ENCODE results near the gene MYO1B. TPM values are rescaled to one million over a fixed set of nuclear protein-coding genes. Genes with fewer than 3 reads are reported as not detected.

Gene MYO1B
- total RNA-seq, 2 experiments from 2014 or later: 31.5 to 35.0 TPM

GRCh38 chr2:191385416-191386160, 140.4 kb downstream of the MYO1B start:
- Mint-ChIP-seq H3K4me1 (peaks cover 12% of the 10 kb centered on the region), H3K27ac (no peak overlapping the region), H3K36me3 (peaks cover 16% of the 10 kb centered on the region), H3K4me3 (no peak overlapping the region), H3K27me3 (no peaks in the 10 kb centered on the region), H3K9me3 (no peaks in the 10 kb centered on the region)
- no peak for DNase-seq

GRCh38 chr2:191386938-191387536, 141.8 kb downstream of the MYO1B start:
- no peaks in the 10 kb centered on the region for H3K27me3 Mint-ChIP-seq
- H3K36me3 Mint-ChIP-seq: peaks cover 14% of the 10 kb centered on the region
- no peak overlapping the region for H3K27ac Mint-ChIP-seq
- H3K4me3 Mint-ChIP-seq: no peak overlapping the region
- no peaks in the 10 kb centered on the region for H3K9me3 Mint-ChIP-seq
- DNase-seq: no peak
- peaks cover 12% of the 10 kb centered on the region for H3K4me1 Mint-ChIP-seq

GRCh38 chr2:191389288-191389687, 144.1 kb downstream of the MYO1B start:
- no peaks in the 10 kb centered on the region for H3K9me3 Mint-ChIP-seq
- no peaks in the 10 kb centered on the region for H3K27me3 Mint-ChIP-seq
- no peak overlapping the region for H3K4me3 Mint-ChIP-seq
- peaks cover 20% of the 10 kb centered on the region for H3K36me3 Mint-ChIP-seq
- H3K27ac Mint-ChIP-seq: no peak overlapping the region
- peaks cover 12% of the 10 kb centered on the region for H3K4me1 Mint-ChIP-seq
- no peak for DNase-seq

GRCh38 chr2:191391171-191391570, 146.0 kb downstream of the MYO1B start:
- Mint-ChIP-seq H3K9me3 (no peaks in the 10 kb centered on the region), H3K27me3 (no peaks in the 10 kb centered on the region), H3K36me3 (peaks cover 12% of the 10 kb centered on the region), H3K4me1 (peaks cover 6% of the 10 kb centered on the region), H3K4me3 (no peak overlapping the region), H3K27ac (no peak overlapping the region)
- no peak for DNase-seq

GRCh38 chr2:191394043-191394442, 148.8 kb downstream of the MYO1B start:
- Mint-ChIP-seq H3K36me3 (peaks cover 14% of the 10 kb centered on the region), H3K4me1 (no peaks in the 10 kb centered on the region), H3K27me3 (no peaks in the 10 kb centered on the region), H3K27ac (no peak overlapping the region), H3K9me3 (no peaks in the 10 kb centered on the region), H3K4me3 (no peak overlapping the region)
- no peak for DNase-seq

GRCh38 chr2:191396794-191397193, 151.6 kb downstream of the MYO1B start:
- no peak for DNase-seq
- H3K27me3 Mint-ChIP-seq: no peaks in the 10 kb centered on the region
- no peak overlapping the region for H3K4me3 Mint-ChIP-seq
- H3K36me3 Mint-ChIP-seq: peaks cover 18% of the 10 kb centered on the region
- H3K27ac Mint-ChIP-seq: no peak overlapping the region
- no peaks in the 10 kb centered on the region for H3K9me3 Mint-ChIP-seq
- no peaks in the 10 kb centered on the region for H3K4me1 Mint-ChIP-seq

DNA sequence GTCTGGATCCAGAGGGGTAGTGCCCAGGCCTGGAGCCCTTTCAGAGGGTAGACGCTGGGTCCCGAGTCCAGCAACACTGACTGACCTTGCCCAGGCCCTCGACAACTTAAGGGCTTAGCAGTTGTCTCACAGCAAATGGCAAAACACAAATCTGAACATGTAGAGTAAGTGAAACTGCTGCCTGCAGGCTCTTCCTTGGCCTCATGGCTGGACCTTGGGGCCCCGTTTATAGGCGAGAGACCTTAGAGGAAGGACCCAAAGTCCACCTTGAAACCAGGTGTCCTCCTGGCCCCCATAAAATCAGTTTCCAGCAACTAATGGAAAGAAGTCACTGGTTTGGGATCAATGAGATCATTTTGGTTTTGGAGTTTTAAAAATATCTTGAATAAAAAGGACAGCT, 154.4 kb downstream of the MYO1B start:
- Mint-ChIP-seq H3K4me1 (no peaks in the 10 kb centered on the region), H3K27me3 (no peaks in the 10 kb centered on the region), H3K4me3 (no peak overlapping the region), H3K9me3 (no peaks in the 10 kb centered on the region), H3K27ac (no peak overlapping the region), H3K36me3 (peaks cover 14% of the 10 kb centered on the region)
- no peak for DNase-seq

DNA sequence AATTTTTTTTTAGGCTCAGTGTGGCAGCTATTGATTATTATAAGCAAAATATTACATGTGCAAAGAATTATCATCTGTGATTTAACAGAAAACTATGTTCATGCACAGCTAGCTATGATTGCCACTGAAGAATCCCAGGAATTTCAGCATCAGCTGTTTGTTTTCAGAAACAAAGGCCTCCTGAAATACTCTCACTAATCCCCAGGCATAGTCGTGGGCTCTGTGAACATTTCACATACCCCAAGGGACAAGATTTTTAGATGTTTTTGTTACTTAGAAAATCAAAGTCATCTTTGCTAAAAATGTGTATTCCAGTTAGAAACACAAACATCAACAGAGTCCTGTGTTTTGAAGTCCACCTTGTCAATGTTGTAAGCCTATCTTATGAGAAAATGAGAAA, 156.1 kb downstream of the MYO1B start:
- Mint-ChIP-seq H3K9me3 (no peaks in the 10 kb centered on the region), H3K27me3 (no peaks in the 10 kb centered on the region), H3K4me1 (no peaks in the 10 kb centered on the region), H3K27ac (no peak overlapping the region), H3K36me3 (peaks cover 10% of the 10 kb centered on the region), H3K4me3 (no peak overlapping the region)
- DNase-seq: no peak

DNA sequence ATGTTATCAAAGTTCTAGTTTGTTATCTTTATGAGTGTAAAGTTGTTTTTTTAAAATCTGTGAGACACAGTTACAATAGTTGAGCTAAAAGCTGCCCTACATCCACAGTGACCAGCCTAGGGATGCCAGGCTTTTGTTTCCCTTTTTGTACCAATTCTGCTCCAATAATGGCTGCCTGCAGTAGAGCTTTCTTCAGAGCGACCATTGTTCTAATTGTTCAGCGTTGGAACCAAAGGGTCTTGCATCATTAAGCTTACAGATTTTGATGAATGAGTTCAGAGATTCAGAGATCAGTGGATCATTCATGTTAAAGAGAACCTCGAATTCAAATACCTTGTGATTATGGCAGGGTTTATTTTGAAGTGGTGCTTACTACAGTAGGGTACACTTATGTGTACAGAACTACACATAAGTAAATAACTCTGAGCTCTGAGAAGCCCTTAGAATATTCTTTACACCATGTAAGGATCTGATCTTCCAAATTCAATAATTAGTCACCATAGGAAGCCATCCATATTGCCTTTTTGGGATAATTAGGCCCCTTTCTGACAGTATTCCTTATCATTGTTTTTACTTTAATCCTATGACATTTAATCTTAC, 157.9 kb downstream of the MYO1B start:
- no peak for DNase-seq
- no peak overlapping the region for H3K4me3 Mint-ChIP-seq
- no peak overlapping the region for H3K27ac Mint-ChIP-seq
- no peaks in the 10 kb centered on the region for H3K4me1 Mint-ChIP-seq
- H3K27me3 Mint-ChIP-seq: no peaks in the 10 kb centered on the region
- no peaks in the 10 kb centered on the region for H3K9me3 Mint-ChIP-seq
- H3K36me3 Mint-ChIP-seq: peaks cover 10% of the 10 kb centered on the region

GRCh38 chr2:191404568-191404991, 159.4 kb downstream of the MYO1B start:
- H3K27me3 Mint-ChIP-seq: no peaks in the 10 kb centered on the region
- H3K27ac Mint-ChIP-seq: no peak overlapping the region
- H3K36me3 Mint-ChIP-seq: peaks cover 14% of the 10 kb centered on the region
- no peak for DNase-seq
- no peak overlapping the region for H3K4me3 Mint-ChIP-seq
- no peaks in the 10 kb centered on the region for H3K9me3 Mint-ChIP-seq
- no peaks in the 10 kb centered on the region for H3K4me1 Mint-ChIP-seq

GRCh38 chr2:191405546-191405945, 160.3 kb downstream of the MYO1B start:
- peaks cover 14% of the 10 kb centered on the region for H3K36me3 Mint-ChIP-seq
- no peak for DNase-seq
- H3K27me3 Mint-ChIP-seq: no peaks in the 10 kb centered on the region
- no peaks in the 10 kb centered on the region for H3K9me3 Mint-ChIP-seq
- H3K27ac Mint-ChIP-seq: no peak overlapping the region
- no peak overlapping the region for H3K4me3 Mint-ChIP-seq
- no peaks in the 10 kb centered on the region for H3K4me1 Mint-ChIP-seq

GRCh38 chr2:191410646-191411436, 165.6 kb downstream of the MYO1B start:
- H3K36me3 Mint-ChIP-seq: peaks cover 17% of the 10 kb centered on the region
- no peak overlapping the region for H3K27ac Mint-ChIP-seq
- no peaks in the 10 kb centered on the region for H3K27me3 Mint-ChIP-seq
- DNase-seq: no peak
- H3K4me1 Mint-ChIP-seq: no peaks in the 10 kb centered on the region
- H3K4me3 Mint-ChIP-seq: no peak overlapping the region
- no peaks in the 10 kb centered on the region for H3K9me3 Mint-ChIP-seq

DNA sequence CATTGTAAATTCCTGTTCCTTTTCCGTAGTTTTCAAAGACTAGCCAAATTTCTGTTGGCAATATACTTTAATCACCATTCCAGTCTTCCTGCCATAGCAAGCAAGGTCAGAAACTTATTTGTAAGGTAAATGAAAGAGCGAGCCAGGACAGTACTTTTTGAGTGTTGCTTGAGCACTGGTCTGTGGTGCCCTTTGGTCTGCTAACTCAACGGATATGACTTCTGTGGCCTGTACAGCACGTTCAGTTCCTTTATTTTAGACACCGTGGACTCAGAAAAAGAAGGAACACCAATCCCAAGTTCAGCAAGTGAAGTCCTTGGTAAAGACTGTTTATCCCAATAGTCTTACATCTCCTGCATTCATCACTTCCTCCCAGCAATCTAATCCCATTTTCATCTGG, 166.3 kb downstream of the MYO1B start:
- Mint-ChIP-seq H3K9me3 (peaks cover 2% of the 10 kb centered on the region), H3K36me3 (peaks cover 23% of the 10 kb centered on the region), H3K4me1 (peaks cover 3% of the 10 kb centered on the region), H3K27ac (no peak overlapping the region), H3K27me3 (no peaks in the 10 kb centered on the region), H3K4me3 (no peak overlapping the region)
- no peak for DNase-seq

- H3K4me3 Mint-ChIP-seq: no peak overlapping the region
- H3K9me3 Mint-ChIP-seq: peaks cover 2% of the 10 kb centered on the region
- H3K4me1 Mint-ChIP-seq: peaks cover 4% of the 10 kb centered on the region
- no peaks in the 10 kb centered on the region for H3K27me3 Mint-ChIP-seq
- peaks cover 23% of the 10 kb centered on the region for H3K36me3 Mint-ChIP-seq
- no peak overlapping the region for H3K27ac Mint-ChIP-seq
- no peak for DNase-seq
These were observed 167.1 kb downstream of the MYO1B start for GRCh38 chr2:191412353-191412752.

DNA sequence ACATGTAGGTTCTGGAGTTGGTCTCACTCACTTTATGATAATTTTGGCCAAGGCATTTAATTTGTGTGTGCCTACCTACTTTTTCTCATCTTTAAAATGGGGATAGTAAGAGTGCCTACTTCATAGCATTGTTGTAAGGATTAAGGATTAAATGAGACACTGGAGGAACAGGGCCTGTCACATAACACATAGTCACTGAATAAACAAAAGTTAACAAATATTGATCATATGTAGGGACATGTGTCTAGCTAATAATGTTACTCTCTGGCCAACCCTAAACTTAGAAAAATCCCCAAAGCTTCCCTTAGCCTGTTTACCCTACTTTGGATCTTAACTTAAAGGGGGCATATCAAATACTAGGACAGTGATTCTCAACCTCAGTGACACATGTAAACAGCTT, 169.9 kb downstream of the MYO1B start:
- peaks cover 2% of the 10 kb centered on the region for H3K9me3 Mint-ChIP-seq
- peaks cover 4% of the 10 kb centered on the region for H3K4me1 Mint-ChIP-seq
- DNase-seq: no peak
- H3K4me3 Mint-ChIP-seq: no peak overlapping the region
- H3K27ac Mint-ChIP-seq: no peak overlapping the region
- H3K36me3 Mint-ChIP-seq: peaks cover 16% of the 10 kb centered on the region
- no peaks in the 10 kb centered on the region for H3K27me3 Mint-ChIP-seq

Measured in activated naive CD8-positive, alpha-beta T cell treated with anti-CD3 and anti-CD28 coated beads for 36 hours (primary cell).